ENCODE results near the gene DIO3.

The DIO3 gene

GRCh38 chr14:101595887-101596721 is 34.8 kb downstream of the DIO3 start:
- H3K4me3 ChIP-seq (ENCODE audit: low read depth, low read length), result no peak overlapping the region

GRCh38 chr14:101596742-101597141 is 35.4 kb downstream of the DIO3 start:
- no peak overlapping the region for H3K4me3 ChIP-seq (ENCODE audit: low read depth, low read length)

DNA sequence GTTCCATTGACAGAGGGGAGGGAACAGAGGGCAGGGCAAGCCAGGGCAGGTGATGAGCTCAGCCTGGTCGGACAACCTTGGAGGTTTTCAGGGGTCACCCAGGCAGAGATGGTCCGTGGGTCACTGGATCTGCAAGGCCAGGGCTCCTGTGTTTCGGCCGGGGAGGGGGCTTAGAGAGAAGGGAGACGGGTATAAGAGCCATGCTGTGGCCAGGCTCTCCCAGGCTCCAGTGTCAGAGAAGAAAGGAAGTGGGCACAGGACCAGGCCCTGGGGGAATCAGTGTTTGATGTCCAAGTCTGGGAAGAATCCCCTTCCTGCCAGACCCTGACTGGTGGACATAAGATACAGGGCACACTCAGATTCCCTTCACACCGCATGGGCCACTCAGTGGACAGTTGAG is 36.9 kb downstream of the DIO3 start:
- H3K4me3 ChIP-seq (ENCODE audit: low read depth, low read length), result no peak overlapping the region

DNA sequence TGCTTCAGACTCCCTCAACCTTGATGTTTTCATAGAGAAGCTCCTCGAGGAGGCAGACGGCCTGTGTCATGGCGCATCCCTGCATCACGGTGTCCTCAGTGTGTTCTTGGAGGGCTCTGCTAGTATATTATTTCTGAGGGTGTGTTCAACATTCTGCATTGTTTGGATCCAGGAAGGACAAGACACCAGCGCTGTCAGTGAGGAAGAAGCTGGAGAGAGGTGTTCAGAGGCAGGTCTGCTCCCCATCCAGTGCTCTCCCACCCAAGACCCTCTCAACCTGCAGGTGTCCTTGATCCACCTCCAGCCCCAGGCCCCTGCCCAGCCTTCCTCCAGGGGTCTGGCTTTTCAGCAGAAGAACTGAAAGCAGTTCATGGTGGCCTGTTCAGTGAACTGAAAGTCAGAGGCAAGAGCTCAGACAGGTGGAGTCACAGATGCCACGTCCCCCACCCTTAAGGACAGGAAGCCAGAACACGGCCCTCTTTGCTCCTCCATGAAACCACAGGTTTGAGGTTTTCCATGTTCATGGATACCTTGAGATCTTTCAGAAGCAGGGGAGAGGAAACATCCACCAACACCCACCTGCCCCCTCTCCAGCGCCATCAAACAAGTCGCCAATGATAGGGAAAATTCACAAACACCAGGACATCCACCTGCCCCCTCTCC is 37.4 kb downstream of the DIO3 start:
- no peak overlapping the region for H3K4me3 ChIP-seq (ENCODE audit: low read depth, low read length)

GRCh38 chr14:101599234-101599885 is 38.1 kb downstream of the DIO3 start:
- H3K4me3 ChIP-seq (ENCODE audit: low read depth, low read length), result no peak overlapping the region

DNA sequence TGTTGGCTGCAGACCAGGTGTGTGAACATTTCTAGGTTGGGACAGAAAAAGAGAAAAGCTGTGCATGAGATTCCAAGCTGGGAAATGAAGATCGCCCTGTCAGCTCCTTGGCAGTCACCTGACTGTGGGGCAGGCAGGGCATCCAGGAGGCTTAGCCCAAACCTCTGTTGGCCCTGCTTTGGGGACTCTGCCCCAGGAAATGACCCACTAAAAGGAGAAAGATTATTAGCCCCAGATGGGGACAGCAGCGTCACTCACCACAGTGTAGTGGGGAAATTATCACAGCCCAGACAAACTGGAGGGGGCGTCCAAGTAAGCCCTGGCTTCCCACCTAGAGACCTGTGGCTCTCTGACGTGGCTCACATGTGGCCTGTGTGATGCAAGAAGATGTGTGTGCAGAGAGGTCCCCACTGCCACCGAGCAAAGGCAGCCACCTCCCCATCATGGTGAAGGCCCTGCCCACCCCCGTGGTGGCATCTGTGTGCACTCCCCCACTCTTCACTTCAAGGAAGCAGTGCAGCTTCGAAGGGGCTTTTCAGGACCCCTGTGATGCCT is 39.1 kb downstream of the DIO3 start:
- no peak overlapping the region for H3K4me3 ChIP-seq (ENCODE audit: low read depth, low read length)

DNA sequence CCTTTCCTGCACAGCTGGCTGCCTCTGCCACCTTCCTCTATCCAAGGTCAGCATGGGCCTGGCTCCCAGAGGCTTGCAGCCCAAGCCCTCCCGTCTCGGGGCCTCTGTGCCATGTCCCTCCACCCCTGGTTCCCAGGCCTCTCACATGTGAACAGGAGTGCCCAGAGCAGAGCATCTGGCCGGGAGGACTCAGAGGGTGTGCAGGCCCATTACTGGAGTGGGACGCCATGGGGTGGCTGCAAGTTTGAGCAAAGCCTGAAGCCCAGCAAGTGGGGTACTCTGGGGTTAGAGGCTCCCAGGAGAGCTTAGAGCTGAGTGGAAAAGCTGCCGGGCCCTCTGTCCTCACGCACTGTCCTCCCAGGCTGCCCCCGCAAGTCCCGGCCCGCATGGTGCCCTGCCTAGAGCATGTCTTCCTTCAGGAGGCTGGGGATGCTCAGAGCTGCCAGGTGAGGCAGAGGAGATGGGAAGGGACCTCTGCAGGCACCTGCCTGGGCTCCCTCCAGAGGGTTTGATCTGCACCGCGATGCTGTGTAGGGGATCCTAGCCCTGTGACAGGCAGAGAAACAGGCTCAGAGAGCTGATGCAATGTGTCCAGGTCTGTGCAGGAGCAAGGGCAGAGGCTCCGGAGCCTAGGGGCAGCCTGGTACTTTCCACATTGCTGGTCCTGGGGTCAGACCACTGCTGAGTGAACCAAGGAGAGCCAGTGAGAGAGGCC is 39.8 kb downstream of the DIO3 start:
- no peak overlapping the region for H3K4me3 ChIP-seq (ENCODE audit: low read depth, low read length)

DNA sequence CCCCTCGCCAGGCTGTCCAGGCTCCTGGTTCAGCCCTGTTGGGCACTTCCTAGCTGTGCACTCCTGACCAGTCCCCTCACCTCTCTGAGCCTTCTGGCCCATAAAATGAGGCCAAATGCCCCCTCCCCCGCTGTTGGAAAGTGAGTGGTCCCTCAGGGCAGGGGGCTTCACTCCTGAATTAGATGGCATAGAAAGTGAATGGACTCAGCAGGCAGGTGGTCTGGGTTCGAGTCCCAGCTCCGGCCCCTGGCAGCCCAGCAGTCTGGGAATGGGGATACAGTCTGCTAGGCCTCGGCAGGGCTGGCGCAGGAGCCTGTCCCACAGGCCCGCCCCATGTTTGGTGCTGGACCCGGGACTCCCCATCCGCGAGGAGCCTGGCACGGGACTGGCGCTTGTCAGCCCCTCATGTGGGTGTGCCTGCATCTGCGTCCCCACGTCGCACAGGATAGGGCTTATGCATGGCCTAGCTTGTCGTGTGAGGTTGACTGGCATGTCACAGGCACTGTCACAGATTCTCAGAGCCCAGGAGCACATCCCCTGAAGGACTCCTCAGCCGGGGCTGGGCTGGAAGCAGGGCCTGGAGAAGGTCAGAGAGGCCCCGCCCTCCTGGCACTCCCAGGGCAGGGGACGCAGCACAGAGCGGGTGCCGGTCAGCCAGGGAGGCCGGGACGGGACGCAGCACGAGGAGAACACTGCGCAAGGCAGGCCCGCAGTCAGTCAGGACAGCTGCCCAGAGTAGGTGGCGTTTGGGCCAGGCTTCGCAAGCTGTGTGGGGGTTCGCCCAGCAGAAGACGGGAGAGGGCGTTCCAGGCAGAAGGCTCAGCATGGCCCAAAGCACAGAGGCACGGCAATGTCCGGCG is 40.5 kb downstream of the DIO3 start:
- no peak overlapping the region for H3K4me3 ChIP-seq (ENCODE audit: low read depth, low read length)

DNA sequence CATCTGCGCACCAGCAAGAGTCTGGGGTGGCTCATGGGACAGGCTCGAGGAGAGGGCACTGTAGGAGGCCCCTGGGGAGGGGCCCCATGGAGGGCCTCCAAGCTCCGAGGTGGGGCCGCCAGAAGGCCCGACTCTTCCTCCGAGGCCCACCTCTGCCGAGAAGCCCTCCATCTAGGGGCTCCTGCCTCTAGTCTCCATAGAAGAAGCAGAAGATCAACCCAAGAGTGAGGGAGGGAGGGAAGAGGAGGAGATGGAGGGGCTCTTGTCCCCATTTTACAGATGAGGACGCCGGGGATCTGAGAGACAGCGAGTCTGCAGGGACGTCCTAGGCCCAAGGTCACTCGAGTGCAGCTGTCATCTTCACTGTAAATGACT is 41.2 kb downstream of the DIO3 start:
- H3K4me3 ChIP-seq (ENCODE audit: low read depth, low read length), result no peak overlapping the region

DNA sequence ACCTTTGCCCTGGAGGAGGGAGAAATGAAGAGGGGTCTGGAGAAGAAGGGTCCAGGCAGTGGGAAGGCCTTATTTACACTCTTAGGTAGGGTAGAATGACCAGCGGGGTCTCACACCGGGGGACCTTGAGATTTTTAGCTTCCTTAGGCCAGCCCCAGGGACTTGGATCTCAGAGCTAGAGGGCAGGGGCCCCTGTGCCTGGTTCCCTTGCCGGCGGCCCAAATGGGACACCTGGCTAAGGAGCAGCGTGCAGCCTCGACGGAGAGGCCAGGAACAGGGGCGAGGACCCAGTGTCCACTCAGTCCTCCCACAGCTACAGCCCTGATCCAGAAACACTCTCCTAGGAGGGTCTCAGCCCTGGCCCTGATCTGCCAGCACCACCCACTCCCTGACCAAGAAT is 41.8 kb downstream of the DIO3 start:
- H3K4me3 ChIP-seq (ENCODE audit: low read depth, low read length), result no peak overlapping the region

DNA sequence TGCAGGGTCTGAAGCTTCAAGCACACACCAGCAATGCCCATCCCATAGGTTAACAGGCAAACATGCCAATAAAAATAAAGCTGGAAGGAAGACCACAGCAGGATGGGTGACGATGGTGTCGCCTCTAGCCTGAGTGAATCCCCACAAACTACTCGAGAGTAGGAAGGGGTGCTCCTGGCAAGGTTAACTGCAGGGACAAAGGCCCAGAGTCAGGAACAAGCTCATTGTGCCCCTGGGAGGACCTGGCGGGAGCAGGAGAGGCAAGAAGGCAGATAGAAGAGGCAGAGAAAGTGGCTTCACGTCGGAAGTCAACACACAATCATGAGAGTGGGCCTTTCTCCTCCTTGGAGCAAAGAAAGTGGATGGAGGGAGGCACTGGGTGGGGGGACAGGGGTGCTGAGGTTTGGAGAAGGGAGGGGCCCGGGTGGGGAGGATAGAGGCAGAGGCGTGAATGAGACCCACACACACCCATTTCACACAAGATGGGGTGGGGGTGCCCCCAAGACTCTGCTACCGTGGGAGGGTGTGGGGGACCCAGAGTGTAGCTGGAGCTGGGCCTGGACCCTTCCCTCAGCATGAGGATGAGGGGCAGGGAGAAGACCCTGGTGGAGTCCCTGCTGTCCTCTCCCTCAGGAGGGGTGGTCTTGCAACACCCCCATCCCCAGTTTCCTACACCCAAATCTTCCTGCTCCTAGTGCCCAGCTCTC is 43.1 kb downstream of the DIO3 start:
- no peak overlapping the region for H3K4me3 ChIP-seq (ENCODE audit: low read depth, low read length)

GRCh38 chr14:101604935-101605780 is 43.9 kb downstream of the DIO3 start:
- no peak overlapping the region for H3K4me3 ChIP-seq (ENCODE audit: low read depth, low read length)

- no peak overlapping the region for H3K4me3 ChIP-seq (ENCODE audit: low read depth, low read length)
Observed at GRCh38 chr14:101605836-101606235, 44.5 kb downstream of the DIO3 start.

Data from iPS-11a (cell line).